Liver (tissue), 9 donors: ENCODE data around the gene BTNL2. TPM values are rescaled to one million over a fixed set of nuclear protein-coding genes. Genes with fewer than 3 reads are reported as not detected.

ENCODE experiments used
- DNase-seq: peaks from one replicate; pipeline ENCODE4 v3.0.0-alpha.2; 2017; ENCODE audit warnings: low spot score
- H3K27ac ChIP-seq, 2 donors: one replicate each; pipeline ENCODE4 v1.7.0; 2013; ENCODE audit warnings: inconsistent platforms in 2 of 2, low read length in 2 of 2, control low read depth in 1 of 2, low read depth in 1 of 2, mild to moderate bottlenecking in 1 of 2
- H3K27me3 ChIP-seq, 4 donors: one replicate each; pipeline versions ENCODE4 v1.6.1 to v1.7.0; 2013; ENCODE audit warnings: low read length in 3 of 4, inconsistent platforms in 1 of 4, mild to moderate bottlenecking in 1 of 4, moderate library complexity in 1 of 4; ENCODE audit not compliant: control insufficient read depth in 4 of 4, insufficient read depth in 4 of 4
- H3K36me3 ChIP-seq, 4 donors: one replicate each; pipeline versions ENCODE4 v1.6.1 to v1.7.0; 2013; ENCODE audit warnings: low read length in 3 of 4, mild to moderate bottlenecking in 3 of 4, low read depth in 1 of 4, moderate library complexity in 1 of 4; ENCODE audit not compliant: control insufficient read depth in 4 of 4, insufficient read depth in 3 of 4
- H3K4me1 ChIP-seq, 4 donors: one replicate each; pipeline versions ENCODE4 v1.6.1 to v1.7.0; 2013; ENCODE audit warnings: low read length in 3 of 4, mild to moderate bottlenecking in 3 of 4, moderate library complexity in 1 of 4; ENCODE audit not compliant: control insufficient read depth in 4 of 4, insufficient read depth in 4 of 4
- H3K4me3 ChIP-seq, 3 donors: one replicate each; pipeline versions ENCODE4 v1.6.1 to v1.7.0; 2013; ENCODE audit warnings: low read length in 3 of 3, control low read depth in 1 of 3, low read depth in 1 of 3, mild to moderate bottlenecking in 1 of 3
- H3K9ac ChIP-seq, 2 donors: one replicate each; pipeline ENCODE4 v1.7.0; 2013; ENCODE audit warnings: low read length in 2 of 2, mild to moderate bottlenecking in 2 of 2, moderate library complexity in 2 of 2, control low read depth in 1 of 2, low read depth in 1 of 2
- H3K9me3 ChIP-seq, 4 donors: one replicate each; pipeline versions ENCODE4 v1.6.1 to v1.7.0; 2013; ENCODE audit warnings: low read length in 3 of 4; ENCODE audit not compliant: control insufficient read depth in 4 of 4
- FOXA1 ChIP-seq: IDR thresholded peaks from 2 replicates; pipeline ENCODE4 v1.6.1; 2016; ENCODE audit warnings: antibody characterized with exemption
- GABPA ChIP-seq, 2 donors: IDR thresholded peaks in 1 of 2; conservative IDR thresholded peaks in 1 of 2; 2 replicates each; pipeline ENCODE4 v1.6.1; 2016; ENCODE audit warnings: antibody characterized with exemption in 2 of 2, mild to moderate bottlenecking in 1 of 2, moderate library complexity in 1 of 2
- HNF4A ChIP-seq, 2 donors: conservative IDR thresholded peaks; 2 replicates each; pipeline ENCODE4 v1.6.1; 2016; ENCODE audit warnings: antibody characterized with exemption in 2 of 2, mild to moderate bottlenecking in 2 of 2
- HNF4G ChIP-seq: IDR thresholded peaks from 2 replicates; pipeline ENCODE4 v1.6.1; 2016; ENCODE audit warnings: antibody characterized with exemption
- JUND ChIP-seq, 2 donors: IDR thresholded peaks; 2 replicates each; pipeline ENCODE4 v1.6.1; 2016; ENCODE audit warnings: antibody characterized with exemption in 2 of 2
- MAX ChIP-seq: IDR thresholded peaks from 2 replicates; pipeline ENCODE4 v1.6.1; 2016; ENCODE audit warnings: antibody characterized with exemption
- NR2F2 ChIP-seq: IDR thresholded peaks from 2 replicates; pipeline ENCODE4 v1.6.1; 2016; ENCODE audit warnings: antibody characterized with exemption
- RAD21 ChIP-seq, 2 donors: IDR thresholded peaks; 2 replicates each; pipeline ENCODE4 v1.6.1; 2016; ENCODE audit warnings: antibody characterized with exemption in 2 of 2, mild to moderate bottlenecking in 2 of 2
- RXRA ChIP-seq, 2 donors: IDR thresholded peaks; 2 replicates each; pipeline ENCODE4 v1.6.1; 2017 to 2018; ENCODE audit warnings: antibody characterized with exemption in 2 of 2, mild to moderate bottlenecking in 1 of 2
- SP1 ChIP-seq: IDR thresholded peaks from 2 replicates; pipeline ENCODE4 v1.6.1; 2018; ENCODE audit warnings: antibody characterized with exemption, mild to moderate bottlenecking
- TAF1 ChIP-seq: conservative IDR thresholded peaks from 2 replicates; pipeline ENCODE4 v1.6.1; 2016; ENCODE audit warnings: antibody characterized with exemption, mild to moderate bottlenecking
- YY1 ChIP-seq: IDR thresholded peaks from 2 replicates; pipeline ENCODE4 v1.6.1; 2016; ENCODE audit warnings: antibody characterized with exemption, mild to moderate bottlenecking
- WGBS: extraction: QIAGEN DNeasy Blood & Tissue Kit; methylation state at CpG from one replicate; pipeline ENCODE4 v1.1.7; 2013; 5-methylcytosine and 5-hydroxymethylcytosine counted together
- polyA plus RNA-seq, 2 donors: library from polyadenylated mRNA; stranded (reverse) in 1 of 2; unstranded in 1 of 2; fragments of 200-250 nt in 1 of 2; fragments of >200 nt in 1 of 2; fragmentation: Nextera tagmentation in 1 of 2; extraction: Ambion mirVana in 1 of 2; gene quantifications; one replicate each; pipeline versions ENCODE4 v1.2.1 to v1.2.3, GENCODE V29; 2013 to 2015
- total RNA-seq, 2 donors: library from RNA; depleted of rRNA; stranded (reverse); fragments of >200 nt; gene quantifications; one replicate each; pipeline ENCODE4 v1.2.3, GENCODE V29; 2014
- TF ChIP-seq, protein P1 (sequence below): IDR thresholded peaks from 2 replicates; pipeline ENCODE4 v1.6.1; 2016; ENCODE audit warnings: antibody characterized with exemption, mild to moderate bottlenecking
- TF ChIP-seq, protein P2 (sequence below): IDR thresholded peaks from 2 replicates; pipeline ENCODE4 v1.6.1; 2016; ENCODE audit warnings: antibody characterized with exemption
- TF ChIP-seq, protein P3 (sequence below): IDR thresholded peaks from 2 replicates; pipeline ENCODE4 v1.6.1; 2016; ENCODE audit warnings: antibody characterized with exemption
- TF ChIP-seq, protein P4 (sequence below): fragments of 150-350 bp; IDR thresholded peaks from 2 replicates; pipeline ENCODE4 v1.5.1; 2017; ENCODE audit warnings: improper control_type of control experiment, low read depth, low read length; ENCODE audit not compliant: missing input control
- donor health status: healthy.
- donor health status: healthy.
- donor health status: healthy.
- donor health status: healthy.
- donor health status: healthy.

Gene BTNL2
- total and polyA plus RNA-seq, 4 donors: not detected

- TF ChIP-seq, protein P1, sequence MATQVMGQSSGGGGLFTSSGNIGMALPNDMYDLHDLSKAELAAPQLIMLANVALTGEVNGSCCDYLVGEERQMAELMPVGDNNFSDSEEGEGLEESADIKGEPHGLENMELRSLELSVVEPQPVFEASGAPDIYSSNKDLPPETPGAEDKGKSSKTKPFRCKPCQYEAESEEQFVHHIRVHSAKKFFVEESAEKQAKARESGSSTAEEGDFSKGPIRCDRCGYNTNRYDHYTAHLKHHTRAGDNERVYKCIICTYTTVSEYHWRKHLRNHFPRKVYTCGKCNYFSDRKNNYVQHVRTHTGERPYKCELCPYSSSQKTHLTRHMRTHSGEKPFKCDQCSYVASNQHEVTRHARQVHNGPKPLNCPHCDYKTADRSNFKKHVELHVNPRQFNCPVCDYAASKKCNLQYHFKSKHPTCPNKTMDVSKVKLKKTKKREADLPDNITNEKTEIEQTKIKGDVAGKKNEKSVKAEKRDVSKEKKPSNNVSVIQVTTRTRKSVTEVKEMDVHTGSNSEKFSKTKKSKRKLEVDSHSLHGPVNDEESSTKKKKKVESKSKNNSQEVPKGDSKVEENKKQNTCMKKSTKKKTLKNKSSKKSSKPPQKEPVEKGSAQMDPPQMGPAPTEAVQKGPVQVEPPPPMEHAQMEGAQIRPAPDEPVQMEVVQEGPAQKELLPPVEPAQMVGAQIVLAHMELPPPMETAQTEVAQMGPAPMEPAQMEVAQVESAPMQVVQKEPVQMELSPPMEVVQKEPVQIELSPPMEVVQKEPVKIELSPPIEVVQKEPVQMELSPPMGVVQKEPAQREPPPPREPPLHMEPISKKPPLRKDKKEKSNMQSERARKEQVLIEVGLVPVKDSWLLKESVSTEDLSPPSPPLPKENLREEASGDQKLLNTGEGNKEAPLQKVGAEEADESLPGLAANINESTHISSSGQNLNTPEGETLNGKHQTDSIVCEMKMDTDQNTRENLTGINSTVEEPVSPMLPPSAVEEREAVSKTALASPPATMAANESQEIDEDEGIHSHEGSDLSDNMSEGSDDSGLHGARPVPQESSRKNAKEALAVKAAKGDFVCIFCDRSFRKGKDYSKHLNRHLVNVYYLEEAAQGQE: no peak
Measured at GRCh38 chr6:32382757-32383420, 24.1 kb downstream of the BTNL2 start (continued).

DNA sequence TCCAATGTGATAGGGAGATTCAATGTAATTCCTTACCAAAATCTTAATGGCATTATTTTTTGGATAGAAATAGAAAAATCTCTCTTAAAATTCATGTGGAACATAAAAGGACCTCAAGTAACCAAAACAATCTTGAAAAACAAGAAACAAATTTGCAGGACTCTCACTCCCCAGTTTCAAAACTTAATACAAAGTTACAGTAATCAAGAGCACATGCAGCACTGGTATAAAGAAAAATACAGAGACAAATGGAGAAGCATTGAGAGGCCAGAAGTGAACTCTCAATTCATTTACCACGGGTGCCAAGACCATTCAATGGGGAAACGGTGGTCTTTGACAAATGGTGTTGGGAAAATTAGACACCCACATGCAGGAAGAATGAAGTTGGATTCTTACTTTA lies 27.4 kb downstream of the BTNL2 start:
- Histone ChIP-seq H3K9ac (no peak overlapping the region), H3K27ac (no peak overlapping the region), H3K9me3 (no peaks in the 10 kb centered on the region), H3K27me3 (no peaks in the 10 kb centered on the region), H3K4me3 (no peak overlapping the region), H3K4me1 (no peaks in the 10 kb centered on the region), H3K36me3 (no peaks in the 10 kb centered on the region)
- no peak for TF ChIP-seq HNF4G
- TF ChIP-seq TAF1: no peak
- no peak for TF ChIP-seq RAD21 (IDR thresholded peaks at IDR 0.05)
- 73% methylated on average over 2 of the region's 2 CpGs for WGBS
- DNase-seq: no peak

GRCh38 chr6:32375739-32376529 lies 31.0 kb downstream of the BTNL2 start:
- TF ChIP-seq, protein P2, sequence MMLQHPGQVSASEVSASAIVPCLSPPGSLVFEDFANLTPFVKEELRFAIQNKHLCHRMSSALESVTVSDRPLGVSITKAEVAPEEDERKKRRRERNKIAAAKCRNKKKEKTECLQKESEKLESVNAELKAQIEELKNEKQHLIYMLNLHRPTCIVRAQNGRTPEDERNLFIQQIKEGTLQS: no peak
- no peak for TF ChIP-seq MAX
- no peak for DNase-seq
- Histone ChIP-seq H3K27ac (no peak overlapping the region), H3K36me3 (no peaks in the 10 kb centered on the region), H3K9ac (no peak overlapping the region), H3K4me3 (no peak overlapping the region), H3K4me1 (no peaks in the 10 kb centered on the region), H3K27me3 (no peaks in the 10 kb centered on the region), H3K9me3 (no peaks in the 10 kb centered on the region)
- 79% methylated on average over 7 of the region's 7 CpGs for WGBS

- DNase-seq: no peak
- Histone ChIP-seq H3K9ac (no peak within 1 kb of the TSS), H3K4me3 (no peak within 1 kb of the TSS), H3K27ac (no peak within 1 kb of the TSS), H3K4me1 (no peaks in the 10 kb centered on the region), H3K9me3 (no peaks in the 10 kb centered on the region), H3K36me3 (no peaks in the 10 kb centered on the region), H3K27me3 (no peaks in the 10 kb centered on the region)
- TF ChIP-seq HNF4A (conservative IDR thresholded peaks at IDR 0.05): no peak
- TF ChIP-seq YY1: no peak
- TF ChIP-seq NR2F2: no peak
- TF ChIP-seq FOXA1: no peak
- TF ChIP-seq, protein P3, sequence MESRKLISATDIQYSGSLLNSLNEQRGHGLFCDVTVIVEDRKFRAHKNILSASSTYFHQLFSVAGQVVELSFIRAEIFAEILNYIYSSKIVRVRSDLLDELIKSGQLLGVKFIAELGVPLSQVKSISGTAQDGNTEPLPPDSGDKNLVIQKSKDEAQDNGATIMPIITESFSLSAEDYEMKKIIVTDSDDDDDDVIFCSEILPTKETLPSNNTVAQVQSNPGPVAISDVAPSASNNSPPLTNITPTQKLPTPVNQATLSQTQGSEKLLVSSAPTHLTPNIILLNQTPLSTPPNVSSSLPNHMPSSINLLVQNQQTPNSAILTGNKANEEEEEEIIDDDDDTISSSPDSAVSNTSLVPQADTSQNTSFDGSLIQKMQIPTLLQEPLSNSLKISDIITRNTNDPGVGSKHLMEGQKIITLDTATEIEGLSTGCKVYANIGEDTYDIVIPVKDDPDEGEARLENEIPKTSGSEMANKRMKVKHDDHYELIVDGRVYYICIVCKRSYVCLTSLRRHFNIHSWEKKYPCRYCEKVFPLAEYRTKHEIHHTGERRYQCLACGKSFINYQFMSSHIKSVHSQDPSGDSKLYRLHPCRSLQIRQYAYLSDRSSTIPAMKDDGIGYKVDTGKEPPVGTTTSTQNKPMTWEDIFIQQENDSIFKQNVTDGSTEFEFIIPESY: no peak
- no peak for TF ChIP-seq GABPA (IDR thresholded peaks at IDR 0.05 in 1 of 2, conservative IDR thresholded peaks at IDR 0.05 in 1 of 2)
- TF ChIP-seq SP1: no peak
- TF ChIP-seq, protein P2: no peak
- no peak for TF ChIP-seq RXRA (IDR thresholded peaks at IDR 0.05)
- TF ChIP-seq, protein P4, sequence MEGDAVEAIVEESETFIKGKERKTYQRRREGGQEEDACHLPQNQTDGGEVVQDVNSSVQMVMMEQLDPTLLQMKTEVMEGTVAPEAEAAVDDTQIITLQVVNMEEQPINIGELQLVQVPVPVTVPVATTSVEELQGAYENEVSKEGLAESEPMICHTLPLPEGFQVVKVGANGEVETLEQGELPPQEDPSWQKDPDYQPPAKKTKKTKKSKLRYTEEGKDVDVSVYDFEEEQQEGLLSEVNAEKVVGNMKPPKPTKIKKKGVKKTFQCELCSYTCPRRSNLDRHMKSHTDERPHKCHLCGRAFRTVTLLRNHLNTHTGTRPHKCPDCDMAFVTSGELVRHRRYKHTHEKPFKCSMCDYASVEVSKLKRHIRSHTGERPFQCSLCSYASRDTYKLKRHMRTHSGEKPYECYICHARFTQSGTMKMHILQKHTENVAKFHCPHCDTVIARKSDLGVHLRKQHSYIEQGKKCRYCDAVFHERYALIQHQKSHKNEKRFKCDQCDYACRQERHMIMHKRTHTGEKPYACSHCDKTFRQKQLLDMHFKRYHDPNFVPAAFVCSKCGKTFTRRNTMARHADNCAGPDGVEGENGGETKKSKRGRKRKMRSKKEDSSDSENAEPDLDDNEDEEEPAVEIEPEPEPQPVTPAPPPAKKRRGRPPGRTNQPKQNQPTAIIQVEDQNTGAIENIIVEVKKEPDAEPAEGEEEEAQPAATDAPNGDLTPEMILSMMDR: no peak
- no peak for TF ChIP-seq JUND (IDR thresholded peaks at IDR 0.05)
- TF ChIP-seq MAX: no peak
- no peak for TF ChIP-seq TAF1
- no peak for TF ChIP-seq HNF4G
Measured at GRCh38 chr6:32371803-32372202, 35.2 kb downstream of the BTNL2 start, which contains the start of gene TSBP1. TSBP1 (minus strand) TSS chr6:32371903; CDS start chr6:32371706, 197 bp downstream.
